Activated B cell treated with CpG ODN at 0.5 μM for 24 hours (primary cell): ENCODE data around the gene OGDH. TPM values are rescaled to one million over a fixed set of nuclear protein-coding genes. Genes with fewer than 3 reads are reported as not detected.

Experiments
- ATAC-seq: fragments of 200-7000 bp; cut with Tn5 transposase; one replicate; pipeline ENCODE4 v1.10.0; 2021; ENCODE audit warnings: low read depth, mild to moderate bottlenecking, moderate library complexity
- CTCF ChIA-PET: fragments of 350-600 bp; sonication (Branson Sonifier 250); formaldehyde crosslinking; loops from one replicate; lab custom pipeline; 2021; ENCODE audit warnings: antibody characterized with exemption; lab: Charles Lee
- POLR2A ChIA-PET: fragments of 350-600 bp; sonication (Branson Sonifier 250); formaldehyde crosslinking; loops from one replicate; lab custom pipeline; 2021; ENCODE audit warnings: antibody characterized with exemption; lab: Charles Lee
- DNase-seq: peaks from one replicate; pipeline ENCODE4 v3.0.0; 2022
- H3K27ac Mint-ChIP-seq: one replicate; pipeline ENCODE4 v1.8.0; 2020; ENCODE audit warnings: mixed read lengths
- H3K27me3 Mint-ChIP-seq: one replicate; pipeline ENCODE4 v1.8.0; 2021; ENCODE audit warnings: mixed read lengths
- H3K36me3 Mint-ChIP-seq: one replicate; pipeline ENCODE4 v1.8.0; 2021; ENCODE audit warnings: low read depth, mixed read lengths
- H3K4me1 Mint-ChIP-seq: one replicate; pipeline ENCODE4 v1.8.0; 2021; ENCODE audit warnings: mixed read lengths
- H3K4me3 Mint-ChIP-seq: one replicate; pipeline ENCODE4 v1.8.0; 2020; ENCODE audit warnings: mild to moderate bottlenecking, mixed read lengths
- H3K9me3 Mint-ChIP-seq: one replicate; pipeline ENCODE4 v1.8.0; 2020; ENCODE audit warnings: mixed read lengths
- CTCF ChIP-seq: fragments of 200-600 bp; IDR thresholded peaks from one replicate; pipeline ENCODE4 v1.8.0; 2022; ENCODE audit warnings: antibody characterized with exemption, mild to moderate bottlenecking
- intact Hi-C: fragments of 100-400 bp; cut with micrococcal nuclease; formaldehyde crosslinking; loops from one replicate; pipeline ENCODE4 v1.15.1; 2024
- total RNA-seq: library from RNA; stranded (reverse); gene quantifications from 2 replicates; pipeline ENCODE4 v1.2.3, GENCODE V29; 2022

OGDH gene
- total RNA-seq, 1 donor from 2014 or later: 81.7 TPM

DNA sequence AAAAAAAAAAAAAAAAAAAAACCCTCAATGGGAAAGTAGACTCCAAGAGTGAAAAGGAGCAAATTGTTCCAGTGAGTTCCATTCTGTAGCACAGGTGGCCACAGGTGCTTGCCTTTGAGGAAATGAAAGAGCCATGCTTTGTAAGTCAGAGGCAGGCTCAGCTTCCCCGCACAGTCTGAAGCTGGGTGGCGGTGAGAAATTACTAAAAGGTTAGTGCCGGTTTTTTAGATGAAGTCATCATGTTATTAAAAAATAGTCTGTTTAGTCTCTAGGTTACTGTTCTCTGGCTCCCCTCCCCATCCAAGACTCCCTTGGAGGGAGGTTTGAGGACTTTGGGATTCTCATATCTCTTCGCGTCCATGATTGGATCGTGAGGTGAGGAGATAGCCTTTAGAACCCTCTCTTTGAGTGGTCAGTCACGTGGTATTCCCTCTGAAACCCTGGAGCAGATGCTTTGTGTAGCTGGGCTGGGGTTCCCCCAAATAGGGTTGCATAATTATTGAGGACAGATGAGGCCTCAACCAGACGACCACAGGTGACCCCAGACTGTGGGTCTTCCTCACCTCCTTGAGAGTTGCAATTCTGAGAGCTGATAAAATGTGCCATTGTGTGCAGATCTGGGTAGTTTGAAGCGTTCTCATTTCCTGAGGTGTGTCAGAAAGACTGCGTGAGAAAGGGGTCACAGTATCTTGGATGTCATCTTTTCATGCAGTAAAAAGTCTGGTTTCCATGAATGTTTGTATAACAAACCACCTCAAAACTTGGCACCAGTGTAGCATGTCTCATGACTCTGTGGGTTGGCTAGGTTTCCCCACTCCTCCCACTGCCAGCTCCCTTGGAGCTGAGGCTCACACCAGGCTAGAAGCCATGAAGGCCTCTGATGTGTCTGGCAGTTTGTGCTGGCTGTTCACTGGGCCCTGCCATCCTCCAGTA lies 27.1 kb downstream of the OGDH start:
- ChIA-PET POLR2A (interaction anchor here (0.6 to 14.0 kb wide), 20 partner anchors 8 to 528 kb away, joined by 3 to 257 read pairs (median 5); partner anchors contain the start of genes DDX56, H2AZ2, OGDH and PPIA), CTCF (interaction anchor here (1.1 kb wide), 1 partner anchor 26 kb away, joined by 3 read pairs; no protein-coding TSS in a partner anchor)
- DNase-seq (peak; percentile 32), ATAC-seq (peak; percentile 67)
- Mint-ChIP-seq H3K4me1 (peaks cover 96% of the 10 kb centered on the region), H3K9me3 (no peaks in the 10 kb centered on the region), H3K36me3 (peaks cover 12% of the 10 kb centered on the region), H3K27ac (peak overlapping the region; percentile 96), H3K4me3 (peak overlapping the region; percentile 61), H3K27me3 (no peaks in the 10 kb centered on the region)
- TF ChIP-seq CTCF: no peak
- intact Hi-C loops: loop anchor here (1.0 kb wide), 4 partner anchors 18 to 282 kb away; partner anchors contain the start of gene OGDH

DNA sequence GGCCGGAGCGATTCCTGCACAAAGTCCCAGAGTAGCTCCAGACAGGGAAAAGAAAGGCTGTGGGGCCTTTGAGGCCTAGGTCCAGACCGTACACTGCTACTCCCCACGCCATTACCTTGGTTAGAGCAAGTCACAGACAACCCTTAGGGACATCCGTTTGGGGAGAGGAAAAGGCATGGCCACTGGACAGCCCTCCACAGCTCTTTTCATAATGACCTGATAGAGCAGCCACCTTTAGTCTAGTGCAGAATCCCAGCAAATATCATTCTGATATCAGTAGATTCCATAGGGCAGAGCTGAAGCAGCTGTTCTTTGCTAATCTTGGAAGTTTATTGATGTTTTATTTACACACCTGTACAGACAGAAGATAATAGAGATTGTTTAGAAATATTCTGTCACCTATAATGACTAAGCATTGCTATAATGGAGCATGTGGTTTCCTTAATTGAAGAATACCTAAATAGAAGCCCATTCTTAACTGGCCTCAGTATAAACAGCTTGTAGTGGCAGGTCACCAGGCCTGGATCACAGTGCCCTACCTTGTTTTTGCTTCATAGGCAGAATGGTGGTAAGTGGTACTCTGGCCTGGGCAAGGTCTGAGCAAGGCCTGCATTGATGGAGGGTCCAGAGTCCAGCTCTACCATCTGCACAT lies 27.9 kb downstream of the OGDH start:
- ChIA-PET POLR2A (interaction anchor here (0.6 to 14.0 kb wide), 12 partner anchors 9 to 214 kb away, joined by 3 to 257 read pairs (median 4); partner anchors contain the start of genes DDX56, H2AZ2, OGDH and PPIA), CTCF (no interaction called here)
- no peak for TF ChIP-seq CTCF
- H3K9me3 Mint-ChIP-seq: no peaks in the 10 kb centered on the region
- ATAC-seq (no peak), DNase-seq (no peak)
- H3K4me1 Mint-ChIP-seq: peaks cover 96% of the 10 kb centered on the region
- peak overlapping the region; percentile 96 for H3K27ac Mint-ChIP-seq
- intact Hi-C loops: no loop called here
- H3K36me3 Mint-ChIP-seq: peaks cover 10% of the 10 kb centered on the region
- H3K27me3 Mint-ChIP-seq: no peaks in the 10 kb centered on the region
- H3K4me3 Mint-ChIP-seq: no peak overlapping the region

DNA sequence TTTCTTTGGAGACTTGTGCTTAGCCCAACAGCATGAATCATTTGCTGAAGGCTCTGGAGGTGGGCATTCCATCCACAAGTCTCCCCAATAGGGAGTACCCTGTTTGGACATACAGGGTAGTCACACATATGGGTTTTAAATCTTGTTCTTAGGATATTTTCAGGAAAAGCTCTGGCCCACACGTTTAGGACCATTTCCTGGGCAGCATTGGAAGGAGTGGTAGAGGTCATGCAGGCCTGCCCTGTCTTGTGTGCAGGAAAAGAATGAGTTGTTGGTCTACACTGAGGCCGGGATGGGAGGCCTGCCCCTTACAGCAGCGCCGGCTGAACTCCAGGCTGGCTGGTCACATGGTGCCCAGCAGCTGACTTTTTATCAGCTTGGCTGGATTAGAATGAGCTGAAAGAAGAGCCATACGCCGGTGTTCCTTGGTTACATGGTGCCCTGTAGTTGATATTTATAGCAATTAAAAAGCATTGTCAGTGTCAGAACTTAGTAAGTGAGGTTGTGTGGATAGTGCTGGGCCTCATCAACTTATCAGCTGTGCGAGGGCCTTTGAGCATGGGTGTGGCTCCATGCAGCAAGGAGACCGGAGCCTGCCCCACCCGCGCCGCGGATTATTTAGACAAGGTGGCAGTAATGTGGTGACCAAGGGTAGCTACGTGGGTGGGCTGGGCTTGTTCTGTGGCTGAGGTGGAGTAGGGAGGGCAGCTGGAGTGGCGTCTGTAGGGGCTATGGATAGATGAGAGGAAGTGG lies 28.6 kb downstream of the OGDH start:
- DNase-seq (no peak), ATAC-seq (no peak)
- TF ChIP-seq CTCF: no peak
- CTCF ChIA-PET: interaction anchor here (0.6 to 0.9 kb wide), 2 partner anchors 19 to 200 kb away, joined by 3 read pairs; no protein-coding TSS in a partner anchor
- H3K27me3 Mint-ChIP-seq: no peaks in the 10 kb centered on the region
- H3K9me3 Mint-ChIP-seq: no peaks in the 10 kb centered on the region
- POLR2A ChIA-PET: interaction anchor here (0.6 to 14.0 kb wide), 6 partner anchors 10 to 285 kb away, joined by 3 to 257 read pairs (median 5); partner anchors contain the start of genes OGDH, PPIA and ZMIZ2
- H3K4me1 Mint-ChIP-seq: peaks cover 96% of the 10 kb centered on the region
- peaks cover 9% of the 10 kb centered on the region for H3K36me3 Mint-ChIP-seq
- no peak overlapping the region for H3K4me3 Mint-ChIP-seq
- intact Hi-C loops: loop anchor here (5.0 kb wide), 1 partner anchor 347 kb away; no protein-coding TSS in a partner anchor
- peak overlapping the region; percentile 96 for H3K27ac Mint-ChIP-seq

DNA sequence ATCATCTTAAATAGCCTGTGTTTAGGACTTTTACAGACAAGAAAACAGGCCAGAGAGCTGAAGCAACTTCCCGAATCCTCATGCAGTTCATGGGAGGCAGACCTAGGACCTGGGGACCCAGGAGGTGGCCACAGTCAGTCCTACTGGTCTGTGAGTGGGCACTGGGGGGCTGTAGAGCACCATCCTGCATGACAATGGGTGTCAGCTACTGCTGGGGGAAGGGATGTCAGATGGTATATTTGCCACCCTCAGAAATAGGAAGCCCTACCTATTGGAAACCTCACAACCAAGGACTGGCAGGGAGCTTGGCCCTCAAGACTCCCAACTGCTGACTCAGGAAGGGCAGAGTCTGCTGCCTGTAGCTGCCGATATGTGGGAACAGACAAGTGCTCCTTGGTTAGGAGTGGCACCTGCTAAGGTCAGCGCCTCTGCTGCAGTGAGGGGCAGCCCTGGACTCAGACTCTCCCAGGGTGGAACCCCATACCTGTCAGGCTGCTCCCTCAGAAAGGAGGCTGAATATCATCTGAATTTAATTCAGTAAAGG lies 29.7 kb downstream of the OGDH start:
- Mint-ChIP-seq H3K36me3 (peaks cover 4% of the 10 kb centered on the region), H3K9me3 (no peaks in the 10 kb centered on the region), H3K4me3 (no peak overlapping the region), H3K27ac (peak overlapping the region; percentile 97), H3K4me1 (peaks cover 92% of the 10 kb centered on the region), H3K27me3 (no peaks in the 10 kb centered on the region)
- ATAC-seq (no peak), DNase-seq (no peak)
- ChIA-PET POLR2A (interaction anchor here (0.6 to 14.0 kb wide), 7 partner anchors 15 to 273 kb away, joined by 3 to 257 read pairs (median 7); partner anchors contain the start of genes OGDH, TMED4 and ZMIZ2), CTCF (interaction anchor here (0.9 kb wide), 2 partner anchors 9 to 20 kb away, joined by 3 read pairs; no protein-coding TSS in a partner anchor)
- intact Hi-C loops: loop anchor here (5.0 kb wide), 1 partner anchor 346 kb away; no protein-coding TSS in a partner anchor
- no peak for TF ChIP-seq CTCF
